ENCODE results near the gene VASP.

DNA sequence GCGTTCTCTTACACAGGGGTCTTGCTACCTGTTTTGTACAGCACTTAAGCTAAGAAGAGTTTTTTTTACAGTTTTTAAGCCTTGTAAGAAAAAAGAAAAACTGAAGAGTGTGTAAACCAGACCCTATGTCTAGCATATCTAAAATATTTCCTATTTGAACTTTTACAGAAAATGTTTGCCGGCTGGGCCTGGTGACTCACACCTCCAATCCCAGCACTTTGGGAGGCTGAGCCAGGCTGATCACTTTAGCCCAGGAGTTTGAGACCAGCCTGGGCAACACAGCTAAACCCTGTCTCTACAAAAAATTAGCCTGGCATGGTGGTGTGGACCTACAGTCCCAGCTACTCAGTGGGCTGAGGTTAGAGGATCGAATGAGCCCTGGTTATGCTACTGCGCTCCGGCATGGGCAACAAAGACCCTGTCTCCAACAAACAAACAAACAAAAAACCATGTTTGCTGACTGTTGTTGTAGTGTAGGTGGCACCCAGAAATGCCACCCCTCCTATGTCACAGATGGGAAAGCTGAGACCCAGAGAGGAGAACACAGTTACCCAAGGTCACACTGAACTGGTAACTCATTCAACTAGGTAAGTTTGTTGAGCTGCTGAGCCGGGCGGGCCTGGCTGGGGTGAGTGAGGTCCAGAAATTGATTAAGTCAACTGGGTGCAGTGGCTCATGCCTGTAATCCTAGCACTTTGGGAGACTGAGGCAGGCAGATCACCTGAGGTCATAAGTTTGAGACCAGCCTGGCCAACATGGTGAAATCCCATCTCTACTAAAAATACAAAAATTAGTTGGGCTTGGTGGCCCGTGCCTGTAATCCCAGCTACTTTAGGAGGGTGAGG lies 1.9 kb upstream of the VASP start:
- TF ChIP-seq, protein P1, sequence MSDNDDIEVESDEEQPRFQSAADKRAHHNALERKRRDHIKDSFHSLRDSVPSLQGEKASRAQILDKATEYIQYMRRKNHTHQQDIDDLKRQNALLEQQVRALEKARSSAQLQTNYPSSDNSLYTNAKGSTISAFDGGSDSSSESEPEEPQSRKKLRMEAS (IDR thresholded peaks at IDR 0.05; ENCODE audit: insufficient read depth, insufficient read length) = no peak
- TF ChIP-seq POLR2A (IDR thresholded peaks at IDR 0.05; ENCODE audit: low read depth, low read length) (no peak), POLR2AphosphoS5 (IDR thresholded peaks at IDR 0.05; ENCODE audit: insufficient read depth, low read depth, low read length) (no peak), EZH2 (IDR thresholded peaks at IDR 0.05; ENCODE audit: borderline replicate concordance, low read depth, low read length, severe bottlenecking) (no peak)
- TF ChIP-seq, protein P2, sequence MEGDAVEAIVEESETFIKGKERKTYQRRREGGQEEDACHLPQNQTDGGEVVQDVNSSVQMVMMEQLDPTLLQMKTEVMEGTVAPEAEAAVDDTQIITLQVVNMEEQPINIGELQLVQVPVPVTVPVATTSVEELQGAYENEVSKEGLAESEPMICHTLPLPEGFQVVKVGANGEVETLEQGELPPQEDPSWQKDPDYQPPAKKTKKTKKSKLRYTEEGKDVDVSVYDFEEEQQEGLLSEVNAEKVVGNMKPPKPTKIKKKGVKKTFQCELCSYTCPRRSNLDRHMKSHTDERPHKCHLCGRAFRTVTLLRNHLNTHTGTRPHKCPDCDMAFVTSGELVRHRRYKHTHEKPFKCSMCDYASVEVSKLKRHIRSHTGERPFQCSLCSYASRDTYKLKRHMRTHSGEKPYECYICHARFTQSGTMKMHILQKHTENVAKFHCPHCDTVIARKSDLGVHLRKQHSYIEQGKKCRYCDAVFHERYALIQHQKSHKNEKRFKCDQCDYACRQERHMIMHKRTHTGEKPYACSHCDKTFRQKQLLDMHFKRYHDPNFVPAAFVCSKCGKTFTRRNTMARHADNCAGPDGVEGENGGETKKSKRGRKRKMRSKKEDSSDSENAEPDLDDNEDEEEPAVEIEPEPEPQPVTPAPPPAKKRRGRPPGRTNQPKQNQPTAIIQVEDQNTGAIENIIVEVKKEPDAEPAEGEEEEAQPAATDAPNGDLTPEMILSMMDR (IDR thresholded peaks at IDR 0.05; ENCODE audit: extremely low read depth in 1 of 2, insufficient read depth in 1 of 2, low read depth in 1 of 2, low read length in 2 of 2) = no peak
